ENCODE data around the gene RPL34.

Gene RPL34

DNA sequence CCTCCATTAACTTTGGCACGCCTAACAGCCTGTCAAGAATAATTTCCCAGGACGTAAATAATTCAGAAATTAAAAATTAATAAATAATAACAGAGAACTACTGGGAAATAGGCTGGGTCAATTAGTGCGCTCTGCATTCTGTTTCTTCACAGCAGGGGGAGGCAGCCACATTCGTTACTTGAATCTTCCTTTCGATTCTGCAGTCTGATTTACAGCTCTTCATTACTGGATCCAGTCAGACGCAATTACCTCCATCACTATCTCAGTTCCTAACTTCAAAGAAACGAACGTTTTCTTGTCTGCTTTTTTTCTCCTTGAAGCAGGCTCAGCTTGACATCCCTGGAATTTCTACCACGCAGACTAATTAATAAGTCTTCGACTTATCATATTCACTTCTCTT is 9.0 kb upstream of the RPL34 start:
- H3K4me1 ChIP-seq (ENCODE audit: control insufficient read depth, insufficient read depth, low read length): no peaks in the 10 kb centered on the region
- ChIA-PET CTCF (interaction anchor here (0.7 kb wide), 1 partner anchor 606 kb away, joined by 3 read pairs; no protein-coding TSS in a partner anchor), POLR2A (no interaction called here)
- TF ChIP-seq SP7 (tag by site-specific recombination; IDR thresholded peaks at IDR 0.05): no peak
- TF ChIP-seq, protein P1, sequence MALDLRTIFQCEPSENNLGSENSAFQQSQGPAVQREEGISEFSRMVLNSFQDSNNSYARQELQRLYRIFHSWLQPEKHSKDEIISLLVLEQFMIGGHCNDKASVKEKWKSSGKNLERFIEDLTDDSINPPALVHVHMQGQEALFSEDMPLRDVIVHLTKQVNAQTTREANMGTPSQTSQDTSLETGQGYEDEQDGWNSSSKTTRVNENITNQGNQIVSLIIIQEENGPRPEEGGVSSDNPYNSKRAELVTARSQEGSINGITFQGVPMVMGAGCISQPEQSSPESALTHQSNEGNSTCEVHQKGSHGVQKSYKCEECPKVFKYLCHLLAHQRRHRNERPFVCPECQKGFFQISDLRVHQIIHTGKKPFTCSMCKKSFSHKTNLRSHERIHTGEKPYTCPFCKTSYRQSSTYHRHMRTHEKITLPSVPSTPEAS (tag by site-specific recombination; IDR thresholded peaks at IDR 0.05): no peak
- TF ChIP-seq ZNF658 (tag by site-specific recombination; IDR thresholded peaks at IDR 0.05): no peak
- no peak for TF ChIP-seq KLF1 (tag by site-specific recombination; IDR thresholded peaks at IDR 0.05)
- TF ChIP-seq, protein P2, sequence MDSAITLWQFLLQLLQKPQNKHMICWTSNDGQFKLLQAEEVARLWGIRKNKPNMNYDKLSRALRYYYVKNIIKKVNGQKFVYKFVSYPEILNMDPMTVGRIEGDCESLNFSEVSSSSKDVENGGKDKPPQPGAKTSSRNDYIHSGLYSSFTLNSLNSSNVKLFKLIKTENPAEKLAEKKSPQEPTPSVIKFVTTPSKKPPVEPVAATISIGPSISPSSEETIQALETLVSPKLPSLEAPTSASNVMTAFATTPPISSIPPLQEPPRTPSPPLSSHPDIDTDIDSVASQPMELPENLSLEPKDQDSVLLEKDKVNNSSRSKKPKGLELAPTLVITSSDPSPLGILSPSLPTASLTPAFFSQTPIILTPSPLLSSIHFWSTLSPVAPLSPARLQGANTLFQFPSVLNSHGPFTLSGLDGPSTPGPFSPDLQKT (IDR thresholded peaks at IDR 0.05; ENCODE audit: borderline replicate concordance, low read depth, low read length): no peak
- no peak for TF ChIP-seq SCRT2 (tag by site-specific recombination; IDR thresholded peaks at IDR 0.05)
- no peak for TF ChIP-seq ZNF777 (tag by site-specific recombination; IDR thresholded peaks at IDR 0.05; ENCODE audit: borderline replicate concordance)
- TF ChIP-seq ZNF791 (tag by site-specific recombination; IDR thresholded peaks at IDR 0.05): no peak
- no peak for TF ChIP-seq HOXD13 (CRISPR knock-in tag; IDR thresholded peaks at IDR 0.05; ENCODE audit: borderline replicate concordance)
- TF ChIP-seq, protein P3, sequence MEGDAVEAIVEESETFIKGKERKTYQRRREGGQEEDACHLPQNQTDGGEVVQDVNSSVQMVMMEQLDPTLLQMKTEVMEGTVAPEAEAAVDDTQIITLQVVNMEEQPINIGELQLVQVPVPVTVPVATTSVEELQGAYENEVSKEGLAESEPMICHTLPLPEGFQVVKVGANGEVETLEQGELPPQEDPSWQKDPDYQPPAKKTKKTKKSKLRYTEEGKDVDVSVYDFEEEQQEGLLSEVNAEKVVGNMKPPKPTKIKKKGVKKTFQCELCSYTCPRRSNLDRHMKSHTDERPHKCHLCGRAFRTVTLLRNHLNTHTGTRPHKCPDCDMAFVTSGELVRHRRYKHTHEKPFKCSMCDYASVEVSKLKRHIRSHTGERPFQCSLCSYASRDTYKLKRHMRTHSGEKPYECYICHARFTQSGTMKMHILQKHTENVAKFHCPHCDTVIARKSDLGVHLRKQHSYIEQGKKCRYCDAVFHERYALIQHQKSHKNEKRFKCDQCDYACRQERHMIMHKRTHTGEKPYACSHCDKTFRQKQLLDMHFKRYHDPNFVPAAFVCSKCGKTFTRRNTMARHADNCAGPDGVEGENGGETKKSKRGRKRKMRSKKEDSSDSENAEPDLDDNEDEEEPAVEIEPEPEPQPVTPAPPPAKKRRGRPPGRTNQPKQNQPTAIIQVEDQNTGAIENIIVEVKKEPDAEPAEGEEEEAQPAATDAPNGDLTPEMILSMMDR (tag by site-specific recombination; IDR thresholded peaks at IDR 0.05): no peak
- TF ChIP-seq ZBTB48 (tag by site-specific recombination; IDR thresholded peaks at IDR 0.05): no peak
- no peak for TF ChIP-seq ZNF571 (tag by site-specific recombination; IDR thresholded peaks at IDR 0.05)
- no peak for TF ChIP-seq ZNF610 (tag by site-specific recombination; IDR thresholded peaks at IDR 0.05; ENCODE audit: borderline replicate concordance)
- H3K4me3 ChIP-seq (ENCODE audit: low read depth, low read length): no peak overlapping the region
- no peaks in the 10 kb centered on the region for H3K9me3 ChIP-seq (ENCODE audit: control insufficient read depth, insufficient read depth, low read depth, low read length)
- no peak overlapping the region for H3K27ac ChIP-seq (ENCODE audit: extremely low read depth, low read depth, low read length)
- no peaks in the 10 kb centered on the region for H3K36me3 ChIP-seq (ENCODE audit: control insufficient read depth in 2 of 2, insufficient read depth in 1 of 2, low read length in 2 of 2)

DNA sequence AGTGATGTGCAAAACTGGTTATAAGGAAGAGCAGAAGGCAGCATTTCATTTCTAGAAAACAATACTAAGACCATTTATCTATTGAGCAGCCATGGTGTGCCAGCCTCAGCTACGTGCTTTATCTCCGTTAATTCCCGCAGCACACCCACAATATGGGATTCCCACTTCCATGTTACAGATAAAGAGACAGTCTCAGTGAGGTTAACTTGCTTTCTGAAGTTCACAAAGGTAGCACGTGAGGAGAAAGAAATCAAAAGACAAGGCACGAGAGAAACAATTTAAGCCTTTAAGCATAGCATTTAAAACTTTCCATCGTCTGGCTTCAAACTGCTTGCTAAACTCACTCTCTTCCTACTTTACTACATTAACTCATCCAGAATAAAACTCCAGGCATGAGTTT is 8.0 kb upstream of the RPL34 start:
- Histone ChIP-seq H3K36me3 (ENCODE audit: control insufficient read depth in 2 of 2, insufficient read depth in 1 of 2, low read length in 2 of 2) (no peaks in the 10 kb centered on the region), H3K4me3 (ENCODE audit: low read depth, low read length) (no peak overlapping the region), H3K4me1 (ENCODE audit: control insufficient read depth, insufficient read depth, low read length) (no peaks in the 10 kb centered on the region), H3K9me3 (ENCODE audit: control insufficient read depth, insufficient read depth, low read depth, low read length) (no peaks in the 10 kb centered on the region), H3K27ac (ENCODE audit: extremely low read depth, low read depth, low read length) (no peak overlapping the region)
- CTCF ChIA-PET: no interaction called here
- POLR2A ChIA-PET: no interaction called here
- TF ChIP-seq KLF1 (tag by site-specific recombination; IDR thresholded peaks at IDR 0.05): no peak
- no peak for TF ChIP-seq KLF10 (tag by site-specific recombination; IDR thresholded peaks at IDR 0.05)
- TF ChIP-seq, protein P4, sequence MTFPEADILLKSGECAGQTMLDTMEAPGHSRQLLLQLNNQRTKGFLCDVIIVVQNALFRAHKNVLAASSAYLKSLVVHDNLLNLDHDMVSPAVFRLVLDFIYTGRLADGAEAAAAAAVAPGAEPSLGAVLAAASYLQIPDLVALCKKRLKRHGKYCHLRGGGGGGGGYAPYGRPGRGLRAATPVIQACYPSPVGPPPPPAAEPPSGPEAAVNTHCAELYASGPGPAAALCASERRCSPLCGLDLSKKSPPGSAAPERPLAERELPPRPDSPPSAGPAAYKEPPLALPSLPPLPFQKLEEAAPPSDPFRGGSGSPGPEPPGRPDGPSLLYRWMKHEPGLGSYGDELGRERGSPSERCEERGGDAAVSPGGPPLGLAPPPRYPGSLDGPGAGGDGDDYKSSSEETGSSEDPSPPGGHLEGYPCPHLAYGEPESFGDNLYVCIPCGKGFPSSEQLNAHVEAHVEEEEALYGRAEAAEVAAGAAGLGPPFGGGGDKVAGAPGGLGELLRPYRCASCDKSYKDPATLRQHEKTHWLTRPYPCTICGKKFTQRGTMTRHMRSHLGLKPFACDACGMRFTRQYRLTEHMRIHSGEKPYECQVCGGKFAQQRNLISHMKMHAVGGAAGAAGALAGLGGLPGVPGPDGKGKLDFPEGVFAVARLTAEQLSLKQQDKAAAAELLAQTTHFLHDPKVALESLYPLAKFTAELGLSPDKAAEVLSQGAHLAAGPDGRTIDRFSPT (tag by site-specific recombination; IDR thresholded peaks at IDR 0.05): no peak
- no peak for TF ChIP-seq SCRT1 (tag by site-specific recombination; IDR thresholded peaks at IDR 0.05; ENCODE audit: borderline replicate concordance)
- TF ChIP-seq, protein P5, sequence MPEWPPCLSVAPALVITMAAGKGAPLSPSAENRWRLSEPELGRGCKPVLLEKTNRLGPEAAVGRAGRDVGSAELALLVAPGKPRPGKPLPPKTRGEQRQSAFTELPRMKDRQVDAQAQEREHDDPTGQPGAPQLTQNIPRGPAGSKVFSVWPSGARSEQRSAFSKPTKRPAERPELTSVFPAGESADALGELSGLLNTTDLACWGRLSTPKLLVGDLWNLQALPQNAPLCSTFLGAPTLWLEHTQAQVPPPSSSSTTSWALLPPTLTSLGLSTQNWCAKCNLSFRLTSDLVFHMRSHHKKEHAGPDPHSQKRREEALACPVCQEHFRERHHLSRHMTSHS (tag by site-specific recombination; IDR thresholded peaks at IDR 0.05): no peak
- TF ChIP-seq ZNF394 (tag by site-specific recombination; IDR thresholded peaks at IDR 0.05; ENCODE audit: borderline replicate concordance): no peak
- no peak for TF ChIP-seq ZNF239 (tag by site-specific recombination; IDR thresholded peaks at IDR 0.05)
- no peak for TF ChIP-seq ZNF677 (tag by site-specific recombination; IDR thresholded peaks at IDR 0.05)
- TF ChIP-seq TRIM28 (IDR thresholded peaks at IDR 0.05; ENCODE audit: borderline replicate concordance, low read length): no peak
- TF ChIP-seq ZNF843 (tag by site-specific recombination; IDR thresholded peaks at IDR 0.05): no peak
- TF ChIP-seq ZNF112 (tag by site-specific recombination; IDR thresholded peaks at IDR 0.05): no peak
- TF ChIP-seq ZBTB21 (tag by site-specific recombination; IDR thresholded peaks at IDR 0.05): no peak
- no peak for TF ChIP-seq ZNF660 (tag by site-specific recombination; IDR thresholded peaks at IDR 0.05)
- TF ChIP-seq, protein P6, sequence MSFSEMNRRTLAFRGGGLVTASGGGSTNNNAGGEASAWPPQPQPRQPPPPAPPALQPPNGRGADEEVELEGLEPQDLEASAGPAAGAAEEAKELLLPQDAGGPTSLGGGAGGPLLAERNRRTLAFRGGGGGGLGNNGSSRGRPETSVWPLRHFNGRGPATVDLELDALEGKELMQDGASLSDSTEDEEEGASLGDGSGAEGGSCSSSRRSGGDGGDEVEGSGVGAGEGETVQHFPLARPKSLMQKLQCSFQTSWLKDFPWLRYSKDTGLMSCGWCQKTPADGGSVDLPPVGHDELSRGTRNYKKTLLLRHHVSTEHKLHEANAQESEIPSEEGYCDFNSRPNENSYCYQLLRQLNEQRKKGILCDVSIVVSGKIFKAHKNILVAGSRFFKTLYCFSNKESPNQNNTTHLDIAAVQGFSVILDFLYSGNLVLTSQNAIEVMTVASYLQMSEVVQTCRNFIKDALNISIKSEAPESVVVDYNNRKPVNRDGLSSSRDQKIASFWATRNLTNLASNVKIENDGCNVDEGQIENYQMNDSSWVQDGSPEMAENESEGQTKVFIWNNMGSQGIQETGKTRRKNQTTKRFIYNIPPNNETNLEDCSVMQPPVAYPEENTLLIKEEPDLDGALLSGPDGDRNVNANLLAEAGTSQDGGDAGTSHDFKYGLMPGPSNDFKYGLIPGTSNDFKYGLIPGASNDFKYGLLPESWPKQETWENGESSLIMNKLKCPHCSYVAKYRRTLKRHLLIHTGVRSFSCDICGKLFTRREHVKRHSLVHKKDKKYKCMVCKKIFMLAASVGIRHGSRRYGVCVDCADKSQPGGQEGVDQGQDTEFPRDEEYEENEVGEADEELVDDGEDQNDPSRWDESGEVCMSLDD (tag by site-specific recombination; IDR thresholded peaks at IDR 0.05): no peak
- no peak for TF ChIP-seq BCL11B (tag by site-specific recombination; IDR thresholded peaks at IDR 0.05; ENCODE audit: low read depth)

All from HEK293 (cell line).